Measurements from ENCODE around the gene ADAMTS12. TPM values are rescaled to one million over a fixed set of nuclear protein-coding genes. Genes with fewer than 3 reads are reported as not detected.

The ADAMTS12 gene
- total and polyA plus RNA-seq, 10 of the 15 experiments (the other 5 are each of a cell fraction or from before 2014, with no cell fraction given), result 0.11 to 35.8 (median 20.7) TPM

- Histone ChIP-seq H3K27ac (ENCODE audit: control insufficient read depth, insufficient read depth) (no peak overlapping the region), H3K79me2 (ENCODE audit: control insufficient read depth, insufficient read depth, low read length) (no peaks in the 10 kb centered on the region; the same call in 1 of the 2 replicates), H3K4me1 (ENCODE audit: control insufficient read depth, insufficient read depth, low read length) (no peaks in the 10 kb centered on the region), H3K4me3 (no peak overlapping the region), H3K4me2 (ENCODE audit: control insufficient read depth, insufficient read depth) (no peak overlapping the region), H3K9me3 (replicated peaks; ENCODE audit: control insufficient read depth, insufficient read depth, low read length) (peaks cover 18% of the 10 kb centered on the region), H3K36me3 (ENCODE audit: control insufficient read depth in 2 of 2, insufficient read depth in 2 of 2, low read length in 1 of 2) (no peaks in the 10 kb centered on the region; a peak in 2 of 4 replicates), H4K20me1 (ENCODE audit: control insufficient read depth, insufficient read depth) (no peaks in the 10 kb centered on the region), H2AFZ (ENCODE audit: control insufficient read depth, low read depth, low read length) (no peak overlapping the region), H3K27me3 (replicated peaks in 1 of 2; ENCODE audit: control insufficient read depth in 2 of 2, insufficient read depth in 2 of 2, low read length in 1 of 2) (no peaks in the 10 kb centered on the region), H3K9ac (ENCODE audit: control insufficient read depth, insufficient read depth, low read length) (no peak overlapping the region)
- FAIRE-seq, result no peak
- no peak for ATAC-seq
- BruUV-seq (replicated peaks), result no TSS peak
- WGBS (ENCODE audit: insufficient coverage, insufficient replicate concordance, low lambda C conversion rate, missing lambda C conversion rate), result 100% methylated on average over 1 of the region's 1 CpG
- ChIA-PET CTCF (no interaction called here), RAD21 (ENCODE audit: unreplicated experiment) (no interaction called here), SMC1A (ENCODE audit: uncharacterized antibody, unreplicated experiment) (interaction anchor here (0.6 kb wide), 1 partner anchor 28 kb away, joined by 4 read pairs; no protein-coding TSS in a partner anchor), POLR2A (no interaction called here)
- in situ Hi-C loops (cut with MboI), result no loop called here
- no peak for DNase-seq (ENCODE audit: low read depth, low spot score)
- intact Hi-C loops (cut with micrococcal nuclease; ENCODE audit: unreplicated experiment), result no loop called here
- TF ChIP-seq USF1 (IDR thresholded peaks at IDR 0.05; ENCODE audit: borderline replicate concordance, extremely low read length, insufficient read depth, low read depth, low read length), result no peak
- TF ChIP-seq ZBTB33 (IDR thresholded peaks at IDR 0.05), result no peak
- TF ChIP-seq CHD1 (IDR thresholded peaks at IDR 0.05; ENCODE audit: low read depth, low read length), result no peak
- no peak for TF ChIP-seq YY1 (IDR thresholded peaks at IDR 0.05; ENCODE audit: low read depth, low read length)
- TF ChIP-seq REST (IDR thresholded peaks at IDR 0.05; ENCODE audit: low read depth, low read length), result no peak
- TF ChIP-seq SUPT20H (IDR thresholded peaks at IDR 0.05; ENCODE audit: borderline replicate concordance, control insufficient read depth, low read depth, low read length), result no peak
- no peak for TF ChIP-seq ATF7 (IDR thresholded peaks at IDR 0.05; ENCODE audit: low read depth)
- TF ChIP-seq, protein P1, sequence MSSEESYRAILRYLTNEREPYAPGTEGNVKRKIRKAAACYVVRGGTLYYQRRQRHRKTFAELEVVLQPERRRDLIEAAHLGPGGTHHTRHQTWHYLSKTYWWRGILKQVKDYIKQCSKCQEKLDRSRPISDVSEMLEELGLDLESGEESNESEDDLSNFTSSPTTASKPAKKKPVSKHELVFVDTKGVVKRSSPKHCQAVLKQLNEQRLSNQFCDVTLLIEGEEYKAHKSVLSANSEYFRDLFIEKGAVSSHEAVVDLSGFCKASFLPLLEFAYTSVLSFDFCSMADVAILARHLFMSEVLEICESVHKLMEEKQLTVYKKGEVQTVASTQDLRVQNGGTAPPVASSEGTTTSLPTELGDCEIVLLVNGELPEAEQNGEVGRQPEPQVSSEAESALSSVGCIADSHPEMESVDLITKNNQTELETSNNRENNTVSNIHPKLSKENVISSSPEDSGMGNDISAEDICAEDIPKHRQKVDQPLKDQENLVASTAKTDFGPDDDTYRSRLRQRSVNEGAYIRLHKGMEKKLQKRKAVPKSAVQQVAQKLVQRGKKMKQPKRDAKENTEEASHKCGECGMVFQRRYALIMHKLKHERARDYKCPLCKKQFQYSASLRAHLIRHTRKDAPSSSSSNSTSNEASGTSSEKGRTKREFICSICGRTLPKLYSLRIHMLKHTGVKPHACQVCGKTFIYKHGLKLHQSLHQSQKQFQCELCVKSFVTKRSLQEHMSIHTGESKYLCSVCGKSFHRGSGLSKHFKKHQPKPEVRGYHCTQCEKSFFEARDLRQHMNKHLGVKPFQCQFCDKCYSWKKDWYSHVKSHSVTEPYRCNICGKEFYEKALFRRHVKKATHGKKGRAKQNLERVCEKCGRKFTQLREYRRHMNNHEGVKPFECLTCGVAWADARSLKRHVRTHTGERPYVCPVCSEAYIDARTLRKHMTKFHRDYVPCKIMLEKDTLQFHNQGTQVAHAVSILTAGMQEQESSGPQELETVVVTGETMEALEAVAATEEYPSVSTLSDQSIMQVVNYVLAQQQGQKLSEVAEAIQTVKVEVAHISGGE (CRISPR knock-in tag; IDR thresholded peaks at IDR 0.05), result no peak
- no peak for TF ChIP-seq ZNF24 (IDR thresholded peaks at IDR 0.05)
- no peak for TF ChIP-seq ZBTB4 (CRISPR knock-in tag; IDR thresholded peaks at IDR 0.05)
- TF ChIP-seq RAD51 (IDR thresholded peaks at IDR 0.05), result no peak
Observed at GRCh38 chr5:33867241-33867640, 24.5 kb downstream of the ADAMTS12 start.
